DND-41 (cell line): ENCODE results near the gene TMPRSS6.

Experiments used
- ATAC-seq: fragments of 200-7000 bp; cut with Tn5 transposase; 3 replicates; pipeline ENCODE4 v1.9.1; 2021; ENCODE audit warnings: low read depth; ENCODE audit not compliant: insufficient read depth
- DNase-seq: peaks from one replicate; pipeline ENCODE4 v3.0.0-alpha.2; 2020
- H2AFZ ChIP-seq: 2 replicates; pipeline ENCODE4 v1.6.0; 2012; ENCODE audit warnings: low read depth, low read length
- H3K27ac ChIP-seq: 2 replicates; pipeline ENCODE4 v1.5.1; 2012; ENCODE audit warnings: low read length, inconsistent platforms
- H3K27me3 ChIP-seq: fragments of 200-600 bp; sonication (generic); 2 replicates; pipeline ENCODE4 v1.6.0; 2012; ENCODE audit warnings: low read length, mild to moderate bottlenecking, inconsistent platforms; ENCODE audit not compliant: insufficient read depth, poor library complexity
- H3K36me3 ChIP-seq: 2 replicates; pipeline ENCODE4 v1.5.1; 2012; ENCODE audit warnings: low read length, inconsistent platforms; ENCODE audit not compliant: insufficient read depth
- H3K4me1 ChIP-seq: 2 replicates; pipeline ENCODE4 v1.5.1; 2012; ENCODE audit warnings: mild to moderate bottlenecking, low read length; ENCODE audit not compliant: insufficient read depth
- H3K4me2 ChIP-seq: 2 replicates; pipeline ENCODE4 v1.6.0; 2012; ENCODE audit warnings: mild to moderate bottlenecking, moderate library complexity, low read length, inconsistent platforms; ENCODE audit not compliant: insufficient read depth
- H3K4me3 ChIP-seq, 2 experiments: fragments of 200-600 bp in 1 of 2; shearing (Covaris generic) in 1 of 2; 2 replicates each; pipeline ENCODE4 v1.5.1; 2012 to 2016; ENCODE audit warnings: inconsistent platforms in 2 of 2, low read length in 2 of 2, mild to moderate bottlenecking in 2 of 2, low read depth in 1 of 2, moderate library complexity in 1 of 2
- H3K79me2 ChIP-seq: 2 replicates; pipeline ENCODE4 v1.6.0; 2012; ENCODE audit warnings: low read length, inconsistent platforms; ENCODE audit not compliant: insufficient read depth
- H3K9ac ChIP-seq: 2 replicates; pipeline ENCODE4 v1.6.0; 2012; ENCODE audit warnings: low read depth, mild to moderate bottlenecking, inconsistent platforms, low read length, moderate library complexity
- H3K9me3 ChIP-seq: 2 replicates; pipeline ENCODE4 v1.5.1; 2012; ENCODE audit warnings: low read length, moderate library complexity, mild to moderate bottlenecking, inconsistent platforms; ENCODE audit not compliant: insufficient read depth, severe bottlenecking
- H4K20me1 ChIP-seq: 2 replicates; pipeline ENCODE4 v1.6.0; 2012; ENCODE audit warnings: low read length; ENCODE audit not compliant: insufficient read depth
- CTCF ChIP-seq: IDR thresholded peaks from 2 replicates; pipeline ENCODE4 v1.5.1; 2012; ENCODE audit warnings: borderline replicate concordance, low read length, moderate library complexity, mild to moderate bottlenecking; ENCODE audit not compliant: poor library complexity, severe bottlenecking; ENCODE audit errors: extremely low read depth
- EZH2 ChIP-seq: IDR thresholded peaks from 3 replicates; pipeline ENCODE4 v1.6.1; 2012; ENCODE audit warnings: borderline replicate concordance, low read depth, mild to moderate bottlenecking, moderate library complexity, low read length, inconsistent platforms; ENCODE audit not compliant: severe bottlenecking

The TMPRSS6 gene

GRCh38 chr22:37050913-37051312 lies 58.6 kb downstream of the TMPRSS6 start:
- peaks cover 5% of the 10 kb centered on the region; the same call in 1 of the 2 replicates for H3K79me2 ChIP-seq
- DNase-seq (no peak), ATAC-seq (no peak)
- peak overlapping the region; percentile 97 for H3K4me2 ChIP-seq
- no peak overlapping the region for H3K9ac ChIP-seq
- peaks cover 29% of the 10 kb centered on the region for H3K4me1 ChIP-seq
- H3K9me3 ChIP-seq: no peaks in the 10 kb centered on the region
- no peaks in the 10 kb centered on the region for H3K27me3 ChIP-seq
- no peak for TF ChIP-seq EZH2
- TF ChIP-seq CTCF: no peak
- H2AFZ ChIP-seq: peak overlapping the region; percentile 10
- H3K27ac ChIP-seq: no peak overlapping the region
- H4K20me1 ChIP-seq: no peaks in the 10 kb centered on the region; the same call in 1 of the 2 replicates
- peaks cover 28% of the 10 kb centered on the region for H3K36me3 ChIP-seq
- H3K4me3 ChIP-seq: peak overlapping the region in 1 of 2 experiments; percentile 93; a peak in 2 of 4 replicates

DNA sequence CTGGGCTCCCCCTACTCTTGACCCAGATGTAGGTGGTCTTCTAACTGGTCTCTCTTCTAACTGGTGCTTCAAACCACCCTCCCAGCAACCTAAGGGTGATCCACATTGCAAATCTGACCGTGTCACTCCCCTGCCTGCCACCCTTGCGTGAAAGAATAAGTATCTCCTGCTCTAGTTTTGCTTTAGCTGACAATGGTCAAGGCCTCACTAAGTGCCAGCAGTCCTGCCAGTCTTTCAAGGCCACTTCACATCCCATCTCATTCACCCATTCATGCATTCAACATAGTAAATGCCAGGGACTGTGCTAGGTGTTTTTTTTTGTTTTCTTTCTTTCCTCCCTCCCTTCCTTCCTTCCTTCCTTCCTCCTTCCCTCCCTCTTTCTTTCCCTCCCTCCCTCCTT lies 60.3 kb downstream of the TMPRSS6 start:
- no peaks in the 10 kb centered on the region; the same call in 1 of the 2 replicates for H4K20me1 ChIP-seq
- H3K27ac ChIP-seq: no peak overlapping the region
- DNase-seq (no peak), ATAC-seq (no peak)
- TF ChIP-seq CTCF (no peak), EZH2 (no peak)
- H2AFZ ChIP-seq: no peak overlapping the region
- H3K36me3 ChIP-seq: peaks cover 15% of the 10 kb centered on the region
- peaks cover 29% of the 10 kb centered on the region for H3K4me1 ChIP-seq
- H3K4me3 ChIP-seq: no peak overlapping the region
- H3K9me3 ChIP-seq: no peaks in the 10 kb centered on the region
- no peak overlapping the region for H3K4me2 ChIP-seq
- H3K27me3 ChIP-seq: no peaks in the 10 kb centered on the region
- no peak overlapping the region for H3K9ac ChIP-seq
- H3K79me2 ChIP-seq: peaks cover 5% of the 10 kb centered on the region; the same call in 1 of the 2 replicates

DNA sequence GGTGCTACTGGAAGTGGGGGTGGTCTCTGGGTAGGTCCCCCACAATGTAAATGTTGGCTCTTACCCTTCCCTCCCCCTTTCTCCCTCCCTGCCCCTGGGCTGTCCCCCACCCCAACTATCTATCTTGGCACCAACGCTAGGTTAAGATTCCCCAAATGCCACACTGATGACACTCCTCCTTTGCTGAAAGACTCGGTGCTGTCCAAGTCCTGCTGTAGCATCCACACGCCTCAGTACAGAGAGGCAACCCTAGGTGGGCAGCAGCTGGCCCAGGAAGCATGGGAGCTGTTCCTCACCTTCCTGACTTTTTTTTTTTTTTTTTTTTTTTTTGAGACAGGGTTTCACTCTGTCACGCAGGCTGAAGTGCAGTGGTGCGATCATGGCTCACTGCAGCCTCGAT lies 61.4 kb downstream of the TMPRSS6 start:
- Histone ChIP-seq H3K36me3 (peaks cover 4% of the 10 kb centered on the region; the same call in 1 of the 2 replicates), H3K9ac (no peak overlapping the region), H2AFZ (no peak overlapping the region), H3K9me3 (no peaks in the 10 kb centered on the region), H4K20me1 (no peaks in the 10 kb centered on the region; the same call in 1 of the 2 replicates), H3K79me2 (peaks cover 5% of the 10 kb centered on the region; the same call in 1 of the 2 replicates), H3K4me3 (no peak overlapping the region), H3K27ac (no peak overlapping the region), H3K4me2 (no peak overlapping the region), H3K27me3 (peaks cover 2% of the 10 kb centered on the region), H3K4me1 (peaks cover 21% of the 10 kb centered on the region)
- TF ChIP-seq EZH2 (no peak), CTCF (no peak)
- ATAC-seq (no peak), DNase-seq (no peak)

- Histone ChIP-seq H3K27ac (no peak overlapping the region), H3K4me1 (peaks cover 10% of the 10 kb centered on the region)
These were observed 62.5 kb downstream of the TMPRSS6 start for GRCh38 chr22:37047006-37047405.

More at GRCh38 chr22:37047006-37047405, 62.5 kb downstream of the TMPRSS6 start:
- H2AFZ ChIP-seq: no peak overlapping the region
- no peak overlapping the region for H3K4me3 ChIP-seq
- ATAC-seq (no peak), DNase-seq (no peak)
- H3K27me3 ChIP-seq: peaks cover 2% of the 10 kb centered on the region
- no peak overlapping the region for H3K9ac ChIP-seq
- H3K9me3 ChIP-seq: no peaks in the 10 kb centered on the region
- H3K36me3 ChIP-seq: no peaks in the 10 kb centered on the region
- H3K4me2 ChIP-seq: no peak overlapping the region
- no peaks in the 10 kb centered on the region for H4K20me1 ChIP-seq
- H3K79me2 ChIP-seq: peaks cover under 1% of the 10 kb centered on the region; the same call in 1 of the 2 replicates
- TF ChIP-seq CTCF (no peak), EZH2 (no peak)
